ENCODE measurements around the gene RAB20. TPM values are rescaled to one million over a fixed set of nuclear protein-coding genes. Genes with fewer than 3 reads are reported as not detected.

Gene RAB20
- total and polyA plus RNA-seq, 4 donors, result 35.8 to 118 (median 45.4) TPM

GRCh38 chr13:110582421-110582954 lies 21.0 kb upstream of the RAB20 start:
- Histone ChIP-seq H3K27ac (ENCODE audit: low read depth in 1 of 2, low read length in 1 of 2) (no peak overlapping the region), H3K4me1 (ENCODE audit: control insufficient read depth in 5 of 5, insufficient read depth in 5 of 5, low read length in 5 of 5) (peaks cover 0 to 3% (median 0%) of the 10 kb centered on the region in 5 donors), H3K9me3 (ENCODE audit: control insufficient read depth in 4 of 4, insufficient read depth in 3 of 4, low read length in 3 of 4) (peaks cover 0 to 1% (median 0%) of the 10 kb centered on the region in 4 donors), H3K9ac (ENCODE audit: insufficient read depth in 1 of 2, low read length in 2 of 2) (no peak overlapping the region), H3K4me3 (no peak overlapping the region), H3K27me3 (ENCODE audit: control insufficient read depth in 3 of 3, insufficient read depth in 3 of 3, low read length in 2 of 3) (no peaks in the 10 kb centered on the region), H3K36me3 (ENCODE audit: control insufficient read depth in 4 of 4, insufficient read depth in 4 of 4, low read length in 4 of 4) (no peaks in the 10 kb centered on the region)
- TF ChIP-seq CTCF (IDR thresholded peaks at IDR 0.05; ENCODE audit: control extremely low read depth, extremely low read depth), result no peak
- WGBS, 2 donors, result 92 to 94% methylated on average over 13 of the region's 13 CpGs
- no peak for ATAC-seq (ENCODE audit: insufficient read depth, low FRiP score)
- no peak for DNase-seq

- peaks cover 0 to 1% (median 0%) of the 10 kb centered on the region in 4 donors for H3K9me3 ChIP-seq (ENCODE audit: control insufficient read depth in 4 of 4, insufficient read depth in 3 of 4, low read length in 3 of 4)
- no peak overlapping the region for H3K4me3 ChIP-seq
- no peaks in the 10 kb centered on the region for H3K27me3 ChIP-seq (ENCODE audit: control insufficient read depth in 3 of 3, insufficient read depth in 3 of 3, low read length in 2 of 3)
- no peak for DNase-seq
- no peak overlapping the region for H3K27ac ChIP-seq (ENCODE audit: low read depth in 1 of 2, low read length in 1 of 2)
- H3K36me3 ChIP-seq (ENCODE audit: control insufficient read depth in 4 of 4, insufficient read depth in 4 of 4, low read length in 4 of 4), result no peaks in the 10 kb centered on the region
- H3K4me1 ChIP-seq (ENCODE audit: control insufficient read depth in 5 of 5, insufficient read depth in 5 of 5, low read length in 5 of 5), result peaks cover 0 to 3% (median 0%) of the 10 kb centered on the region in 5 donors
- TF ChIP-seq CTCF (IDR thresholded peaks at IDR 0.05; ENCODE audit: control extremely low read depth, extremely low read depth), result no peak
- no peak overlapping the region for H3K9ac ChIP-seq (ENCODE audit: insufficient read depth in 1 of 2, low read length in 2 of 2)
- 88 to 91% methylated on average over 14 of the region's 14 CpGs for WGBS, 2 donors
- ATAC-seq (ENCODE audit: insufficient read depth, low FRiP score), result no peak
Measured at GRCh38 chr13:110581506-110582185, 20.1 kb upstream of the RAB20 start.

- TF ChIP-seq CTCF (IDR thresholded peaks at IDR 0.05; ENCODE audit: control extremely low read depth, extremely low read depth), result no peak
- 67 to 81% methylated on average over 2 of the region's 2 CpGs for WGBS, 2 donors
- H3K27me3 ChIP-seq (ENCODE audit: control insufficient read depth in 3 of 3, insufficient read depth in 3 of 3, low read length in 2 of 3), result no peaks in the 10 kb centered on the region
- ATAC-seq (ENCODE audit: insufficient read depth, low FRiP score), result no peak
- peaks cover 0 to 3% (median 0%) of the 10 kb centered on the region in 5 donors for H3K4me1 ChIP-seq (ENCODE audit: control insufficient read depth in 5 of 5, insufficient read depth in 5 of 5, low read length in 5 of 5)
- H3K9me3 ChIP-seq (ENCODE audit: control insufficient read depth in 4 of 4, insufficient read depth in 3 of 4, low read length in 3 of 4), result peaks cover 0 to 1% (median 0%) of the 10 kb centered on the region in 4 donors
- no peak overlapping the region for H3K9ac ChIP-seq (ENCODE audit: insufficient read depth in 1 of 2, low read length in 2 of 2)
- H3K27ac ChIP-seq (ENCODE audit: low read depth in 1 of 2, low read length in 1 of 2), result no peak overlapping the region
- no peak for DNase-seq
- H3K36me3 ChIP-seq (ENCODE audit: control insufficient read depth in 4 of 4, insufficient read depth in 4 of 4, low read length in 4 of 4), result no peaks in the 10 kb centered on the region
- H3K4me3 ChIP-seq, result no peak overlapping the region
Measured at GRCh38 chr13:110580800-110581199, 19.3 kb upstream of the RAB20 start.

Measured in lung (tissue), 12 donors.